Measurements from ENCODE around the gene RALA. TPM values are rescaled to one million over a fixed set of nuclear protein-coding genes. Genes with fewer than 3 reads are reported as not detected.

The RALA gene
- total and polyA plus RNA-seq, 10 of the 15 experiments (the other 5 are each of a cell fraction or from before 2014, with no cell fraction given) = 7.5 to 53.3 (median 23.1) TPM

GRCh38 chr7:39589323-39590111, 33.9 kb upstream of the RALA start:
- peak; percentile 45 for DNase-seq (ENCODE audit: low read depth, low spot score)
- CTCF ChIA-PET = interaction anchor here (1.1 to 2.8 kb wide), 7 partner anchors 9 to 159 kb away, joined by 3 to 22 read pairs (median 8); no protein-coding TSS in a partner anchor
- TF ChIP-seq ATF2 (IDR thresholded peaks at IDR 0.05; ENCODE audit: low read length) = peak; percentile 88
- TF ChIP-seq BHLHE40 (IDR thresholded peaks at IDR 0.05; ENCODE audit: borderline replicate concordance in 1 of 2, low read depth in 2 of 2, low read length in 1 of 2) = peak; percentile 40 to 75; a peak in 3 of 4 replicates
- 0 out of 2 replicates have a peak, but pooled peaks have one; percentile 56 for TF ChIP-seq MEF2A (IDR thresholded peaks at IDR 0.05; ENCODE audit: insufficient read depth, low read depth, low read length)
- no peak for TF ChIP-seq NR2C1 (IDR thresholded peaks at IDR 0.05)
- no peak for TF ChIP-seq MAX (IDR thresholded peaks at IDR 0.05; ENCODE audit: low read depth, low read length)
- TF ChIP-seq KDM1A (IDR thresholded peaks at IDR 0.05; ENCODE audit: borderline replicate concordance) = no peak
- TF ChIP-seq, protein P1, sequence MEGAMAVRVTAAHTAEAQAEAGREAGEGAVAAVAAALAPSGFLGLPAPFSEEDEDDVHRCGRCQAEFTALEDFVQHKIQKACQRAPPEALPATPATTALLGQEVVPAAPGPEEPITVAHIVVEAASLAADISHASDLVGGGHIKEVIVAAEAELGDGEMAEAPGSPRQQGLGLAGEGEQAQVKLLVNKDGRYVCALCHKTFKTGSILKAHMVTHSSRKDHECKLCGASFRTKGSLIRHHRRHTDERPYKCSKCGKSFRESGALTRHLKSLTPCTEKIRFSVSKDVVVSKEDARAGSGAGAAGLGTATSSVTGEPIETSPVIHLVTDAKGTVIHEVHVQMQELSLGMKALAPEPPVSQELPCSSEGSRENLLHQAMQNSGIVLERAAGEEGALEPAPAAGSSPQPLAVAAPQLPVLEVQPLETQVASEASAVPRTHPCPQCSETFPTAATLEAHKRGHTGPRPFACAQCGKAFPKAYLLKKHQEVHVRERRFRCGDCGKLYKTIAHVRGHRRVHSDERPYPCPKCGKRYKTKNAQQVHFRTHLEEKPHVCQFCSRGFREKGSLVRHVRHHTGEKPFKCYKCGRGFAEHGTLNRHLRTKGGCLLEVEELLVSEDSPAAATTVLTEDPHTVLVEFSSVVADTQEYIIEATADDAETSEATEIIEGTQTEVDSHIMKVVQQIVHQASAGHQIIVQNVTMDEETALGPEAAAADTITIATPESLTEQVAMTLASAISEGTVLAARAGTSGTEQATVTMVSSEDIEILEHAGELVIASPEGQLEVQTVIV (IDR thresholded peaks at IDR 0.05; ENCODE audit: borderline replicate concordance, partially characterized antibody) = no peak
- peak; percentile 72 for TF ChIP-seq BMI1 (IDR thresholded peaks at IDR 0.05; ENCODE audit: borderline replicate concordance)
- TF ChIP-seq BRCA1 (IDR thresholded peaks at IDR 0.05; ENCODE audit: low read depth, low read length) = no peak
- no peak; the same call in 1 of the 2 replicates for TF ChIP-seq CBFB (IDR thresholded peaks at IDR 0.05; ENCODE audit: low read depth)
- peak; percentile 99 for TF ChIP-seq RUNX3 (IDR thresholded peaks at IDR 0.05; ENCODE audit: low read length)
- no peak for TF ChIP-seq POLR2AphosphoS2 (IDR thresholded peaks at IDR 0.05; ENCODE audit: low read depth, low read length)
- TF ChIP-seq ZBTB11 (CRISPR knock-in tag; IDR thresholded peaks at IDR 0.05) = no peak
- no peak for TF ChIP-seq NFYA (IDR thresholded peaks at IDR 0.05; ENCODE audit: borderline replicate concordance, low read depth, low read length)

More at GRCh38 chr7:39589323-39590111, 33.9 kb upstream of the RALA start:
- Histone ChIP-seq H3K9me3 (replicated peaks; ENCODE audit: control insufficient read depth, insufficient read depth, low read length) (no peaks in the 10 kb centered on the region), H3K27ac (ENCODE audit: control insufficient read depth, insufficient read depth) (no peak overlapping the region), H3K4me1 (ENCODE audit: control insufficient read depth, insufficient read depth, low read length) (peaks cover 5% of the 10 kb centered on the region; the same call in 1 of the 2 replicates), H3K36me3 (ENCODE audit: control insufficient read depth in 2 of 2, insufficient read depth in 2 of 2, low read length in 1 of 2) (no peaks in the 10 kb centered on the region), H3K4me2 (ENCODE audit: control insufficient read depth, insufficient read depth) (no peak overlapping the region), H3K27me3 (replicated peaks in 1 of 2; ENCODE audit: control insufficient read depth in 2 of 2, insufficient read depth in 2 of 2, low read length in 1 of 2) (no peaks in the 10 kb centered on the region), H4K20me1 (ENCODE audit: control insufficient read depth, insufficient read depth) (no peaks in the 10 kb centered on the region), H2AFZ (ENCODE audit: control insufficient read depth, low read depth, low read length) (no peak overlapping the region), H3K79me2 (ENCODE audit: control insufficient read depth, insufficient read depth, low read length) (no peaks in the 10 kb centered on the region), H3K4me3 (no peak overlapping the region), H3K9ac (ENCODE audit: control insufficient read depth, insufficient read depth, low read length) (no peak overlapping the region)
- POLR2A ChIA-PET = interaction anchor here (0.7 to 1.4 kb wide), 2 partner anchors 16 to 143 kb away, joined by 3 read pairs; no protein-coding TSS in a partner anchor
- SMC1A ChIA-PET (ENCODE audit: uncharacterized antibody, unreplicated experiment) = interaction anchor here (0.8 to 3.0 kb wide), 19 partner anchors 10 to 159 kb away, joined by 3 to 25 read pairs (median 5); no protein-coding TSS in a partner anchor
- in situ Hi-C loops (cut with MboI) = no loop called here
- BruUV-seq (replicated peaks) = no TSS peak
- RAD21 ChIA-PET (ENCODE audit: unreplicated experiment) = interaction anchor here (0.7 to 2.5 kb wide), 9 partner anchors 9 to 307 kb away, joined by 3 to 18 read pairs (median 5); no protein-coding TSS in a partner anchor
- intact Hi-C loops (cut with micrococcal nuclease; ENCODE audit: unreplicated experiment) = no loop called here
- WGBS (ENCODE audit: insufficient coverage, insufficient replicate concordance, low lambda C conversion rate, missing lambda C conversion rate) = 18% methylated on average over 7 of the region's 7 CpGs
- peak; percentile 94 for ATAC-seq
- FAIRE-seq = peak; percentile 66
